SIG-M5 (cell line): ENCODE data around the gene GPR137B.
"Not testable (repeated sequence)": the region's sequence is repeated elsewhere in the genome, so short reads cannot be mapped to it uniquely, and the experiment has no call there.

Source experiments
- DNase-seq: peaks from one replicate; lab custom pipeline; 2025; lab: John Stamatoyannopoulos, UW

GPR137B gene

GRCh38 chr1:236161755-236162154 lies 19.4 kb downstream of the GPR137B start:
- DNase-seq = not testable (repeated sequence)

- DNase-seq = no peak
Measured at GRCh38 chr1:236163463-236164153, 21.3 kb downstream of the GPR137B start.

GRCh38 chr1:236164273-236164672 lies 21.9 kb downstream of the GPR137B start:
- no peak for DNase-seq

- no peak for DNase-seq
Measured at GRCh38 chr1:236165238-236165981, 23.1 kb downstream of the GPR137B start.

GRCh38 chr1:236166041-236166440 lies 23.7 kb downstream of the GPR137B start:
- DNase-seq = no peak

- DNase-seq = no peak
Measured at GRCh38 chr1:236167154-236167553, 24.8 kb downstream of the GPR137B start.

- DNase-seq = no peak
Measured at GRCh38 chr1:236167578-236167977, 25.2 kb downstream of the GPR137B start.

GRCh38 chr1:236168716-236169429 lies 26.5 kb downstream of the GPR137B start:
- DNase-seq = no peak

GRCh38 chr1:236172041-236172579 lies 29.8 kb downstream of the GPR137B start:
- no peak for DNase-seq

GRCh38 chr1:236173174-236173767 lies 30.9 kb downstream of the GPR137B start:
- no peak for DNase-seq

GRCh38 chr1:236175642-236176336 lies 33.5 kb downstream of the GPR137B start:
- DNase-seq = no peak

- DNase-seq = no peak
Measured at GRCh38 chr1:236176337-236177336, 34.3 kb downstream of the GPR137B start.

- DNase-seq = no peak
Measured at GRCh38 chr1:236179634-236180033, 37.3 kb downstream of the GPR137B start.

GRCh38 chr1:236181059-236181458 lies 38.7 kb downstream of the GPR137B start:
- no peak for DNase-seq

- DNase-seq = peak; percentile 17
Measured at GRCh38 chr1:236185687-236186086, 43.3 kb downstream of the GPR137B start.

- DNase-seq = not testable (repeated sequence)
Measured at GRCh38 chr1:236186471-236186870, 44.1 kb downstream of the GPR137B start.

- not testable (repeated sequence) for DNase-seq
Measured at GRCh38 chr1:236188084-236188483, 45.7 kb downstream of the GPR137B start.

- DNase-seq = no peak
Measured at GRCh38 chr1:236193184-236193583, 50.8 kb downstream of the GPR137B start.

GRCh38 chr1:236200925-236201324 lies 58.6 kb downstream of the GPR137B start:
- no peak for DNase-seq

- no peak for DNase-seq
Measured at GRCh38 chr1:236201786-236202185, 59.4 kb downstream of the GPR137B start.
